Gastrocnemius medialis (tissue), 4 donors: Measurements from ENCODE around the gene SKP1.

Experiments used
- POLR2A ChIP-seq, 2 donors: fragments of 450-650 bp; IDR thresholded peaks; one replicate each; pipeline ENCODE4 v1.6.1; 2017; ENCODE audit warnings: antibody characterized with exemption in 2 of 2, mild to moderate bottlenecking in 2 of 2, moderate library complexity in 2 of 2
- TF ChIP-seq, protein P1 (sequence below), 5 experiments: fragments of 450-650 bp in 3 of 5; fragments of 200-600 bp in 2 of 5; sonication (generic) in 2 of 5; IDR thresholded peaks in 4 of 5; conservative IDR thresholded peaks in 1 of 5; 1 replicate in 4 of 5; 2 replicates in 1 of 5; pipeline ENCODE4 v1.5.1; 2016 to 2019; ENCODE audit warnings: antibody characterized with exemption in 5 of 5, mild to moderate bottlenecking in 3 of 5, moderate library complexity in 3 of 5

DNA sequence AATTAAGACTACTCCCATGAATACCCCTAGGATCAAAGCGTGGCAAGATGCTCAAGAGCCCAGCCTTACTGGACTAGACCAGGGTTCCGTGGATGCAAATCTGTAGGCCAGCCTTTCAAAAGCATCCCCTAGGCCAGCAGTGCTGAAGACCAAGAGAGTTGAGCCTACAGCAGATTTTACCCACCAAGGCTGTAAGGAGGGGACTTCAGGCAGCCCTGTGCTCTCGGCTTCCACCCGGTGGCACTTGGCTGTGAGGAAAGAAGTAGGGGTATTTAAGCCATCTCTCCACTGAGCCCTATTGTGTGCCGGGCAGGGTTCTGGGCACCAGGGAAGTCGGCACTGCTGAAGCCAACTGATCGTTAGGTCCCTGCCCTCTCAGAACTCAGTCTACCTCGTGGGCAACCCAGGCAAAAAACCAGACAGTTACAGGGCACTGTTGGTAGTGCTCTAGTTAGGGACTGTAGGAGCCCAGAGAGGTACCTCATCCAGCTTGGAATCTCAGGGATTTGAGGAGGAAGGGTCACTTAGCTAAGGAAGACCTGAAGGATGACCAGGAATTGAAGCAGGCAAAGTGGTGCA lies 36.8 kb downstream of the SKP1 start:
- no peak for TF ChIP-seq POLR2A (IDR thresholded peaks at IDR 0.05)
- TF ChIP-seq, protein P1, sequence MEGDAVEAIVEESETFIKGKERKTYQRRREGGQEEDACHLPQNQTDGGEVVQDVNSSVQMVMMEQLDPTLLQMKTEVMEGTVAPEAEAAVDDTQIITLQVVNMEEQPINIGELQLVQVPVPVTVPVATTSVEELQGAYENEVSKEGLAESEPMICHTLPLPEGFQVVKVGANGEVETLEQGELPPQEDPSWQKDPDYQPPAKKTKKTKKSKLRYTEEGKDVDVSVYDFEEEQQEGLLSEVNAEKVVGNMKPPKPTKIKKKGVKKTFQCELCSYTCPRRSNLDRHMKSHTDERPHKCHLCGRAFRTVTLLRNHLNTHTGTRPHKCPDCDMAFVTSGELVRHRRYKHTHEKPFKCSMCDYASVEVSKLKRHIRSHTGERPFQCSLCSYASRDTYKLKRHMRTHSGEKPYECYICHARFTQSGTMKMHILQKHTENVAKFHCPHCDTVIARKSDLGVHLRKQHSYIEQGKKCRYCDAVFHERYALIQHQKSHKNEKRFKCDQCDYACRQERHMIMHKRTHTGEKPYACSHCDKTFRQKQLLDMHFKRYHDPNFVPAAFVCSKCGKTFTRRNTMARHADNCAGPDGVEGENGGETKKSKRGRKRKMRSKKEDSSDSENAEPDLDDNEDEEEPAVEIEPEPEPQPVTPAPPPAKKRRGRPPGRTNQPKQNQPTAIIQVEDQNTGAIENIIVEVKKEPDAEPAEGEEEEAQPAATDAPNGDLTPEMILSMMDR (IDR thresholded peaks at IDR 0.05 in 4 of 5, conservative IDR thresholded peaks at IDR 0.05 in 1 of 5) = no peak
